NCI-H2081 treated with DMSO at 0.1 percent for 48 hours (cell line): ENCODE data around the gene PCSK1N.
"Not testable (repeated sequence)": the region's sequence is repeated elsewhere in the genome, so short reads cannot be mapped to it uniquely, and the experiment has no call there.

Source experiments
- DNase-seq: peaks from one replicate; lab custom pipeline; 2025; lab: John Stamatoyannopoulos, UW

PCSK1N gene

GRCh38 chrX:48823053-48823452 lies 12.4 kb downstream of the PCSK1N start:
- DNase-seq, result no peak

- not testable (repeated sequence) for DNase-seq
Measured at GRCh38 chrX:48819394-48819793, 16.0 kb downstream of the PCSK1N start.

GRCh38 chrX:48818866-48819265 lies 16.5 kb downstream of the PCSK1N start:
- no peak for DNase-seq

- no peak for DNase-seq
Measured at GRCh38 chrX:48818098-48818497, 17.3 kb downstream of the PCSK1N start.

GRCh38 chrX:48816014-48816810 lies 19.2 kb downstream of the PCSK1N start:
- DNase-seq, result no peak

- no peak for DNase-seq
Measured at GRCh38 chrX:48815266-48815665, 20.1 kb downstream of the PCSK1N start.

- DNase-seq, result no peak
Measured at GRCh38 chrX:48814722-48815121, 20.7 kb downstream of the PCSK1N start.

GRCh38 chrX:48813644-48814043 lies 21.8 kb downstream of the PCSK1N start:
- DNase-seq, result no peak

- no peak for DNase-seq
Measured at GRCh38 chrX:48806081-48806480, 29.3 kb downstream of the PCSK1N start.

- DNase-seq, result no peak
Measured at GRCh38 chrX:48802905-48803200, 32.6 kb downstream of the PCSK1N start.

GRCh38 chrX:48802089-48802904 lies 33.1 kb downstream of the PCSK1N start:
- DNase-seq, result peak; percentile 40

- DNase-seq, result peak; percentile 86
Measured at GRCh38 chrX:48801280-48802088, 33.9 kb downstream of the PCSK1N start, which contains the start of gene HDAC6. TSS of gene HDAC6 (plus strand) at chrX:48802067. CDS start at chrX:48802693, 626 bp downstream.

- DNase-seq, result no peak
Measured at GRCh38 chrX:48800574-48801279, 34.7 kb downstream of the PCSK1N start.

- no peak for DNase-seq
Measured at GRCh38 chrX:48798318-48798717, 37.1 kb downstream of the PCSK1N start.

- no peak for DNase-seq
Measured at GRCh38 chrX:48794911-48795515, 40.4 kb downstream of the PCSK1N start.

GRCh38 chrX:48794340-48794910 lies 41.0 kb downstream of the PCSK1N start:
- DNase-seq, result no peak

- no peak for DNase-seq
Measured at GRCh38 chrX:48793935-48794334, 41.5 kb downstream of the PCSK1N start.

- no peak for DNase-seq
Measured at GRCh38 chrX:48792219-48792618, 43.2 kb downstream of the PCSK1N start.

- no peak for DNase-seq
Measured at GRCh38 chrX:48791063-48791820, 44.2 kb downstream of the PCSK1N start.

GRCh38 chrX:48790477-48790876 lies 44.9 kb downstream of the PCSK1N start:
- DNase-seq, result no peak
